OCI-LY3 (cell line): Measurements from ENCODE around the gene TAOK2.

Experiments
- H2AFZ ChIP-seq: fragments of 200-600, 300-600 bp; shearing (Covaris generic); 2 replicates; pipeline ENCODE4 v1.6.0; 2014; ENCODE audit warnings: antibody characterized with exemption, low read depth, low read length
- H3K27ac ChIP-seq: fragments of 200-600, 300-600 bp; sonication (generic); 2 replicates; pipeline ENCODE4 v1.5.1; 2014; ENCODE audit warnings: mild to moderate bottlenecking, low read length, moderate library complexity, mixed read lengths
- H3K27me3 ChIP-seq: fragments of 200-600, 300-600 bp; sonication (generic); 2 replicates; pipeline ENCODE4 v1.6.1; 2014; ENCODE audit warnings: low read depth, low read length, mixed read lengths
- H3K36me3 ChIP-seq: fragments of 200-600, 300-600 bp; sonication (generic); replicated peaks from 2 replicates; pipeline ENCODE3; 2014; ENCODE audit warnings: low read depth, low read length, mixed read lengths
- H3K4me1 ChIP-seq: fragments of 300-600, 200-600 bp; sonication (generic); 2 replicates; pipeline ENCODE4 v1.6.1; 2014; ENCODE audit warnings: low read length, mixed read lengths
- H3K4me2 ChIP-seq: fragments of 200-600, 300-600 bp; sonication (generic); 2 replicates; pipeline ENCODE4 v1.6.1; 2014; ENCODE audit warnings: low read length, mixed read lengths
- H3K4me3 ChIP-seq: fragments of 300-600, 200-600 bp; sonication (generic); 2 replicates; pipeline ENCODE4 v1.5.1; 2014; ENCODE audit warnings: antibody characterized with exemption, mild to moderate bottlenecking, low read length, moderate library complexity
- H3K79me2 ChIP-seq: fragments of 300-600, 200-600 bp; shearing (Covaris generic); 2 replicates; pipeline ENCODE4 v1.6.1; 2014; ENCODE audit warnings: mild to moderate bottlenecking, low read length, mixed read lengths
- H3K9ac ChIP-seq: fragments of 300-600, 200-600 bp; shearing (Covaris generic); 2 replicates; pipeline ENCODE4 v1.6.0; 2014; ENCODE audit warnings: mild to moderate bottlenecking, low read length, moderate library complexity
- H3K9me3 ChIP-seq: fragments of 200-600, 300-600 bp; shearing (Covaris generic); 2 replicates; pipeline ENCODE4 v1.6.1; 2014; ENCODE audit warnings: low read length, mixed read lengths; ENCODE audit not compliant: insufficient read depth
- H4K20me1 ChIP-seq: fragments of 200-600, 300-600 bp; sonication (generic); 2 replicates; pipeline ENCODE4 v1.6.1; 2016; ENCODE audit warnings: low read length, mixed read lengths; ENCODE audit not compliant: insufficient read depth
- EZH2phosphoT487 ChIP-seq: fragments of 200-600 bp; shearing (Covaris generic); IDR thresholded peaks from 2 replicates; pipeline ENCODE4 v1.6.1; 2018; ENCODE audit warnings: antibody characterized with exemption, mixed run types, low read depth
- TF ChIP-seq, protein P1 (sequence below): fragments of 200-600, 300-600 bp; sonication (generic); IDR thresholded peaks from 2 replicates; pipeline ENCODE4 v1.5.1; 2014; ENCODE audit warnings: antibody characterized with exemption, low read length, low read depth

The TAOK2 gene

GRCh38 chr16:30030011-30030685 lies 56.5 kb downstream of the TAOK2 start:
- no peak for TF ChIP-seq EZH2phosphoT487
- TF ChIP-seq, protein P1, sequence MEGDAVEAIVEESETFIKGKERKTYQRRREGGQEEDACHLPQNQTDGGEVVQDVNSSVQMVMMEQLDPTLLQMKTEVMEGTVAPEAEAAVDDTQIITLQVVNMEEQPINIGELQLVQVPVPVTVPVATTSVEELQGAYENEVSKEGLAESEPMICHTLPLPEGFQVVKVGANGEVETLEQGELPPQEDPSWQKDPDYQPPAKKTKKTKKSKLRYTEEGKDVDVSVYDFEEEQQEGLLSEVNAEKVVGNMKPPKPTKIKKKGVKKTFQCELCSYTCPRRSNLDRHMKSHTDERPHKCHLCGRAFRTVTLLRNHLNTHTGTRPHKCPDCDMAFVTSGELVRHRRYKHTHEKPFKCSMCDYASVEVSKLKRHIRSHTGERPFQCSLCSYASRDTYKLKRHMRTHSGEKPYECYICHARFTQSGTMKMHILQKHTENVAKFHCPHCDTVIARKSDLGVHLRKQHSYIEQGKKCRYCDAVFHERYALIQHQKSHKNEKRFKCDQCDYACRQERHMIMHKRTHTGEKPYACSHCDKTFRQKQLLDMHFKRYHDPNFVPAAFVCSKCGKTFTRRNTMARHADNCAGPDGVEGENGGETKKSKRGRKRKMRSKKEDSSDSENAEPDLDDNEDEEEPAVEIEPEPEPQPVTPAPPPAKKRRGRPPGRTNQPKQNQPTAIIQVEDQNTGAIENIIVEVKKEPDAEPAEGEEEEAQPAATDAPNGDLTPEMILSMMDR, result no peak
- Histone ChIP-seq H3K9ac (no peak overlapping the region), H3K9me3 (no peaks in the 10 kb centered on the region), H3K4me1 (peaks cover 10% of the 10 kb centered on the region), H4K20me1 (no peaks in the 10 kb centered on the region), H3K4me2 (no peak overlapping the region), H3K36me3 (no peaks in the 10 kb centered on the region), H2AFZ (no peak overlapping the region), H3K79me2 (no peaks in the 10 kb centered on the region), H3K4me3 (no peak overlapping the region), H3K27me3 (peaks cover 16% of the 10 kb centered on the region; the same call in 1 of the 2 replicates), H3K27ac (no peak overlapping the region)

- H3K79me2 ChIP-seq, result no peaks in the 10 kb centered on the region
- H2AFZ ChIP-seq, result no peak within 1 kb of the TSS
- H3K9ac ChIP-seq, result no peak within 1 kb of the TSS
- no peak within 1 kb of the TSS for H3K27ac ChIP-seq
- no peaks in the 10 kb centered on the region for H4K20me1 ChIP-seq
- peak within 1 kb of the TSS; percentile 61 for H3K4me3 ChIP-seq
- TF ChIP-seq, protein P1, result no peak
- TF ChIP-seq EZH2phosphoT487, result no peak
- H3K4me2 ChIP-seq, result peak within 1 kb of the TSS; percentile 61
- H3K9me3 ChIP-seq, result no peaks in the 10 kb centered on the region
- H3K27me3 ChIP-seq, result peaks cover 10% of the 10 kb centered on the region; the same call in 1 of the 2 replicates
- no peaks in the 10 kb centered on the region for H3K36me3 ChIP-seq
- peaks cover 9% of the 10 kb centered on the region for H3K4me1 ChIP-seq
Measured at GRCh38 chr16:30030841-30031413, 57.3 kb downstream of the TAOK2 start, which contains the start of gene TLCD3B. TSS of gene TLCD3B (minus strand) at chr16:30031271. CDS start at chr16:30030527, 744 bp downstream.

GRCh38 chr16:30031477-30031918 lies 57.8 kb downstream of the TAOK2 start:
- no peak overlapping the region for H3K27ac ChIP-seq
- H3K27me3 ChIP-seq, result peaks cover 9% of the 10 kb centered on the region; the same call in 1 of the 2 replicates
- no peaks in the 10 kb centered on the region for H4K20me1 ChIP-seq
- TF ChIP-seq EZH2phosphoT487, result no peak
- TF ChIP-seq, protein P1, result no peak
- H3K36me3 ChIP-seq, result no peaks in the 10 kb centered on the region
- H3K4me2 ChIP-seq, result peak overlapping the region; percentile 61
- H3K9ac ChIP-seq, result no peak overlapping the region
- H3K79me2 ChIP-seq, result no peaks in the 10 kb centered on the region
- no peaks in the 10 kb centered on the region for H3K9me3 ChIP-seq
- peak overlapping the region; percentile 61 for H3K4me3 ChIP-seq
- H2AFZ ChIP-seq, result no peak overlapping the region
- H3K4me1 ChIP-seq, result peaks cover 9% of the 10 kb centered on the region

- Histone ChIP-seq H3K27me3 (peaks cover 5% of the 10 kb centered on the region; the same call in 1 of the 2 replicates), H3K4me2 (0 out of 2 replicates have a peak overlapping the region, but pooled peaks have one; percentile 25), H3K79me2 (no peaks in the 10 kb centered on the region), H3K4me1 (peaks cover 9% of the 10 kb centered on the region), H3K36me3 (no peaks in the 10 kb centered on the region), H2AFZ (no peak overlapping the region), H3K4me3 (no peak overlapping the region), H3K27ac (no peak overlapping the region), H3K9ac (no peak overlapping the region), H3K9me3 (no peaks in the 10 kb centered on the region), H4K20me1 (no peaks in the 10 kb centered on the region)
- TF ChIP-seq, protein P1, result peak; percentile 95
- TF ChIP-seq EZH2phosphoT487, result no peak
Measured at GRCh38 chr16:30032083-30032819, 58.6 kb downstream of the TAOK2 start.
